ENCODE results near the gene SLC35G2.

- TF ChIP-seq, protein P1, sequence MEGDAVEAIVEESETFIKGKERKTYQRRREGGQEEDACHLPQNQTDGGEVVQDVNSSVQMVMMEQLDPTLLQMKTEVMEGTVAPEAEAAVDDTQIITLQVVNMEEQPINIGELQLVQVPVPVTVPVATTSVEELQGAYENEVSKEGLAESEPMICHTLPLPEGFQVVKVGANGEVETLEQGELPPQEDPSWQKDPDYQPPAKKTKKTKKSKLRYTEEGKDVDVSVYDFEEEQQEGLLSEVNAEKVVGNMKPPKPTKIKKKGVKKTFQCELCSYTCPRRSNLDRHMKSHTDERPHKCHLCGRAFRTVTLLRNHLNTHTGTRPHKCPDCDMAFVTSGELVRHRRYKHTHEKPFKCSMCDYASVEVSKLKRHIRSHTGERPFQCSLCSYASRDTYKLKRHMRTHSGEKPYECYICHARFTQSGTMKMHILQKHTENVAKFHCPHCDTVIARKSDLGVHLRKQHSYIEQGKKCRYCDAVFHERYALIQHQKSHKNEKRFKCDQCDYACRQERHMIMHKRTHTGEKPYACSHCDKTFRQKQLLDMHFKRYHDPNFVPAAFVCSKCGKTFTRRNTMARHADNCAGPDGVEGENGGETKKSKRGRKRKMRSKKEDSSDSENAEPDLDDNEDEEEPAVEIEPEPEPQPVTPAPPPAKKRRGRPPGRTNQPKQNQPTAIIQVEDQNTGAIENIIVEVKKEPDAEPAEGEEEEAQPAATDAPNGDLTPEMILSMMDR (IDR thresholded peaks at IDR 0.05), result no peak
- no peak for TF ChIP-seq POLR2A (IDR thresholded peaks at IDR 0.05)
- no peak for TF ChIP-seq POLR2AphosphoS5 (IDR thresholded peaks at IDR 0.05)
Observed at GRCh38 chr3:136904746-136905145, 85.8 kb downstream of the SLC35G2 start.

Measured in gastroesophageal sphincter (tissue), 3 donors.